WI38 (cell line): ENCODE data around the gene DNAH6.
"Not testable (repeated sequence)": the region's sequence is repeated elsewhere in the genome, so short reads cannot be mapped to it uniquely, and the experiment has no call there.

Experiments used
- H3K4me3 ChIP-seq: 2 replicates; pipeline ENCODE4 v1.5.1; 2011; ENCODE audit warnings: low read depth, mild to moderate bottlenecking, control low read depth, low read length
- CTCF ChIP-seq: IDR thresholded peaks from 2 replicates; pipeline ENCODE4 v1.5.1; 2012; ENCODE audit warnings: low read depth, mild to moderate bottlenecking, control low read depth, low read length

The DNAH6 gene

GRCh38 chr2:84492571-84492970, 23.7 kb upstream of the DNAH6 start:
- no peak overlapping the region for H3K4me3 ChIP-seq
- TF ChIP-seq CTCF = no peak

- no peak for TF ChIP-seq CTCF
- no peak overlapping the region for H3K4me3 ChIP-seq
Observed at GRCh38 chr2:84493514-84493913, 22.8 kb upstream of the DNAH6 start.

- no peak for TF ChIP-seq CTCF
- no peak overlapping the region for H3K4me3 ChIP-seq
Observed at GRCh38 chr2:84494070-84494469, 22.2 kb upstream of the DNAH6 start.

GRCh38 chr2:84495539-84496146, 20.7 kb upstream of the DNAH6 start:
- TF ChIP-seq CTCF = peak; percentile 37; the same call in 1 of the 2 replicates
- H3K4me3 ChIP-seq = no peak overlapping the region

- no peak overlapping the region for H3K4me3 ChIP-seq
- TF ChIP-seq CTCF = no peak
Observed at GRCh38 chr2:84496386-84496785, 19.9 kb upstream of the DNAH6 start.

- H3K4me3 ChIP-seq = no peak overlapping the region
- TF ChIP-seq CTCF = no peak
Observed at GRCh38 chr2:84497285-84497684, 19.0 kb upstream of the DNAH6 start.

- H3K4me3 ChIP-seq = no peak overlapping the region
- no peak for TF ChIP-seq CTCF
Observed at GRCh38 chr2:84498150-84498799, 18.0 kb upstream of the DNAH6 start.

- H3K4me3 ChIP-seq = not testable (repeated sequence)
Observed at GRCh38 chr2:84511024-84511423, 5.3 kb upstream of the DNAH6 start.
